Measurements from ENCODE around the gene KRTAP4-1.

DNA sequence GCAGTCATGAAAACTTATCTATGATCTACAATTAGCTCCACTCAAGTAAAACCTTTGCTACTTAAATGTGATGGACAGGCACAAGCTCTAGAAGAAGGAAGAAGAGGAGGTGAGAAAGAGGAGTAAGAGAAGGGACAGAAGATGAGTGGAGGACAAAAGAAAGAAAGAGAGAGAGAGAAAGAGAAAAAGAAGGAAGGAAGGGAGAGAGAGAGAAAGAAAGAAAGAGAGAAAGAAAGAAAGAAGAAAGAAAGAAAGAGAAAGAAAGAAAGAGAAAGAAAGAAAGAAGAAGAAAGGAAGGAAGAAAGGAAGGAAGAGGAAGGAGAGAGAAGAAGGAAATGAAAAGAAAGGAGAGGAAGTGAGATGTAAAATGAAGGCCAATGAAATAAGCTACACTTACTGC, 45.4 kb upstream of the KRTAP4-1 start:
- TF ChIP-seq, protein P1, sequence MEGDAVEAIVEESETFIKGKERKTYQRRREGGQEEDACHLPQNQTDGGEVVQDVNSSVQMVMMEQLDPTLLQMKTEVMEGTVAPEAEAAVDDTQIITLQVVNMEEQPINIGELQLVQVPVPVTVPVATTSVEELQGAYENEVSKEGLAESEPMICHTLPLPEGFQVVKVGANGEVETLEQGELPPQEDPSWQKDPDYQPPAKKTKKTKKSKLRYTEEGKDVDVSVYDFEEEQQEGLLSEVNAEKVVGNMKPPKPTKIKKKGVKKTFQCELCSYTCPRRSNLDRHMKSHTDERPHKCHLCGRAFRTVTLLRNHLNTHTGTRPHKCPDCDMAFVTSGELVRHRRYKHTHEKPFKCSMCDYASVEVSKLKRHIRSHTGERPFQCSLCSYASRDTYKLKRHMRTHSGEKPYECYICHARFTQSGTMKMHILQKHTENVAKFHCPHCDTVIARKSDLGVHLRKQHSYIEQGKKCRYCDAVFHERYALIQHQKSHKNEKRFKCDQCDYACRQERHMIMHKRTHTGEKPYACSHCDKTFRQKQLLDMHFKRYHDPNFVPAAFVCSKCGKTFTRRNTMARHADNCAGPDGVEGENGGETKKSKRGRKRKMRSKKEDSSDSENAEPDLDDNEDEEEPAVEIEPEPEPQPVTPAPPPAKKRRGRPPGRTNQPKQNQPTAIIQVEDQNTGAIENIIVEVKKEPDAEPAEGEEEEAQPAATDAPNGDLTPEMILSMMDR (IDR thresholded peaks at IDR 0.05), result no peak
- TF ChIP-seq POLR2A (IDR thresholded peaks at IDR 0.05), result no peak
- TF ChIP-seq EP300 (IDR thresholded peaks at IDR 0.05), result no peak

All from ovary (tissue), 3 donors.